ENCODE measurements around the gene SPEG. TPM values are rescaled to one million over a fixed set of nuclear protein-coding genes. Genes with fewer than 3 reads are reported as not detected.

Gene SPEG
- total RNA-seq, 1 donor from 2014 or later, result 5.6 TPM

GRCh38 chr2:219478916-219479315 is 44.3 kb downstream of the SPEG start:
- Histone ChIP-seq H3K4me1 (peaks cover 5% of the 10 kb centered on the region), H3K27ac (no peak overlapping the region), H3K79me2 (ENCODE audit: low read depth) (no peaks in the 10 kb centered on the region), H2AFZ (replicated peaks) (no peak overlapping the region), H3K9me3 (ENCODE audit: low read depth) (no peaks in the 10 kb centered on the region), H3F3A (ENCODE audit: low read depth) (no peaks in the 10 kb centered on the region), H3K27me3 (peaks cover 37% of the 10 kb centered on the region), H3K9ac (no peak overlapping the region), H3K36me3 (no peaks in the 10 kb centered on the region), H4K20me1 (ENCODE audit: low read depth) (peaks cover 14% of the 10 kb centered on the region), H3K4me3 (no peak overlapping the region), H3K4me2 (no peak overlapping the region)
- Mint-ChIP-seq H3K9me3 (no peaks in the 10 kb centered on the region), H3K27me3 (ENCODE audit: insufficient read depth, low read depth) (peaks cover 18% of the 10 kb centered on the region), H3K4me1 (peaks cover 30% of the 10 kb centered on the region), H3K27ac (no peak overlapping the region), H3K4me3 (no peak overlapping the region), H3K36me3 (peaks cover 3% of the 10 kb centered on the region)
- no peak for TF ChIP-seq EZH2 (IDR thresholded peaks at IDR 0.05)
- DNase-seq (ENCODE audit: low spot score), result no peak

GRCh38 chr2:219480004-219480403 is 45.4 kb downstream of the SPEG start:
- Histone ChIP-seq H3K36me3 (no peaks in the 10 kb centered on the region), H2AFZ (replicated peaks) (no peak overlapping the region), H3K79me2 (ENCODE audit: low read depth) (no peaks in the 10 kb centered on the region), H4K20me1 (ENCODE audit: low read depth) (peaks cover 25% of the 10 kb centered on the region), H3K9me3 (ENCODE audit: low read depth) (no peaks in the 10 kb centered on the region), H3F3A (ENCODE audit: low read depth) (no peaks in the 10 kb centered on the region), H3K4me3 (no peak overlapping the region), H3K27me3 (peaks cover 48% of the 10 kb centered on the region), H3K4me1 (peaks cover 15% of the 10 kb centered on the region), H3K27ac (no peak overlapping the region), H3K9ac (no peak overlapping the region), H3K4me2 (no peak overlapping the region)
- TF ChIP-seq EZH2 (IDR thresholded peaks at IDR 0.05) (no peak), EZH2phosphoT487 (IDR thresholded peaks at IDR 0.05) (no peak)
- TF ChIP-seq, protein P1, sequence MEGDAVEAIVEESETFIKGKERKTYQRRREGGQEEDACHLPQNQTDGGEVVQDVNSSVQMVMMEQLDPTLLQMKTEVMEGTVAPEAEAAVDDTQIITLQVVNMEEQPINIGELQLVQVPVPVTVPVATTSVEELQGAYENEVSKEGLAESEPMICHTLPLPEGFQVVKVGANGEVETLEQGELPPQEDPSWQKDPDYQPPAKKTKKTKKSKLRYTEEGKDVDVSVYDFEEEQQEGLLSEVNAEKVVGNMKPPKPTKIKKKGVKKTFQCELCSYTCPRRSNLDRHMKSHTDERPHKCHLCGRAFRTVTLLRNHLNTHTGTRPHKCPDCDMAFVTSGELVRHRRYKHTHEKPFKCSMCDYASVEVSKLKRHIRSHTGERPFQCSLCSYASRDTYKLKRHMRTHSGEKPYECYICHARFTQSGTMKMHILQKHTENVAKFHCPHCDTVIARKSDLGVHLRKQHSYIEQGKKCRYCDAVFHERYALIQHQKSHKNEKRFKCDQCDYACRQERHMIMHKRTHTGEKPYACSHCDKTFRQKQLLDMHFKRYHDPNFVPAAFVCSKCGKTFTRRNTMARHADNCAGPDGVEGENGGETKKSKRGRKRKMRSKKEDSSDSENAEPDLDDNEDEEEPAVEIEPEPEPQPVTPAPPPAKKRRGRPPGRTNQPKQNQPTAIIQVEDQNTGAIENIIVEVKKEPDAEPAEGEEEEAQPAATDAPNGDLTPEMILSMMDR (IDR thresholded peaks at IDR 0.05), result no peak
- peaks cover 25% of the 10 kb centered on the region for H3K27me3 Mint-ChIP-seq (ENCODE audit: insufficient read depth, low read depth)
- no peak for DNase-seq (ENCODE audit: low spot score)
- H3K36me3 Mint-ChIP-seq, result peaks cover 3% of the 10 kb centered on the region
- no peaks in the 10 kb centered on the region for H3K9me3 Mint-ChIP-seq
- peaks cover 31% of the 10 kb centered on the region for H3K4me1 Mint-ChIP-seq
- no peak overlapping the region for H3K4me3 Mint-ChIP-seq
- no peak overlapping the region for H3K27ac Mint-ChIP-seq

DNA sequence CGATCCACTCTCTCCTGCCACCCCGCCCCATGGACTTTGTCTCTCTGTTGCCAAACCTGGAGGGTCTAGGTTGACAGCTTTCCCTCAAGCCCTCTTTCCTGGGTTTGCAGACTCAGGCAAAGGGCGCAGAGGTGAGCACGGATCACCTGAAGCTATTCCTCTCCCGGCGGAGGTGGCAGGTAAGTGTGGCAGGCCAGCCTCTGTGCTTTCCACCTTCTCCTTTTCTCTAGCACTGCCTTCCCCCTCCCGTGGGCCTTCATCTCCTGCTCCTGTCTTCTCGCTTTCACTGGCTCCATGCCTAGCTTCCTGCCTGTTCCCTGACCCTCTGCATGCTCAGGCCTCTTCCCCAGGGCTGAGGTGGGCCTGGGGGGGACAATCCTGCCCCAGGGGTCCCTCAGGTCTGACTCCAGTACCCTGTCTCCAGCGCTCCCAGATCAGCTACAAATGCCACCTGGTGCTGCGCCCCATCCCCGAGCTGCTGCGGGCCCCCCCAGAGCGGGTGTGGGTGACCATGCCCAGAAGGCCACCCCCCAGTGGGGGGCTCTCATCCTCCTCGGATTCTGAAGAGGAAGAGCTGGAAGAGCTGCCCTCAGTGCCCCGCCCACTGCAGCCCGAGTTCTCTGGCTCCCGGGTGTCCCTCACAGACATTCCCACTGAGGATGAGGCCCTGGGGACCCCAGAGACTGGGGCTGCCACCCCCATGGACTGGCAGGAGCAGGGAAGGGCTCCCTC is 48.2 kb downstream of the SPEG start:
- H3K4me2 ChIP-seq, result no peak overlapping the region
- H3K4me3 ChIP-seq, result no peak overlapping the region
- Mint-ChIP-seq H3K27ac (no peak overlapping the region), H3K36me3 (peaks cover 3% of the 10 kb centered on the region), H3K27me3 (ENCODE audit: insufficient read depth, low read depth) (peaks cover 37% of the 10 kb centered on the region), H3K9me3 (no peaks in the 10 kb centered on the region), H3K4me1 (peaks cover 34% of the 10 kb centered on the region), H3K4me3 (peak overlapping the region; percentile 42)
- no peaks in the 10 kb centered on the region for H3K79me2 ChIP-seq (ENCODE audit: low read depth)
- peaks cover 18% of the 10 kb centered on the region for H3F3A ChIP-seq (ENCODE audit: low read depth)
- H3K4me1 ChIP-seq, result peaks cover 27% of the 10 kb centered on the region
- no peak overlapping the region for H2AFZ ChIP-seq (replicated peaks)
- no peak overlapping the region for H3K9ac ChIP-seq
- H4K20me1 ChIP-seq (ENCODE audit: low read depth), result peaks cover 41% of the 10 kb centered on the region
- no peaks in the 10 kb centered on the region for H3K9me3 ChIP-seq (ENCODE audit: low read depth)
- H3K36me3 ChIP-seq, result no peaks in the 10 kb centered on the region
- TF ChIP-seq EZH2phosphoT487 (IDR thresholded peaks at IDR 0.05) (no peak), EZH2 (IDR thresholded peaks at IDR 0.05) (no peak)
- TF ChIP-seq, protein P1 (IDR thresholded peaks at IDR 0.05), result no peak
- no peak overlapping the region for H3K27ac ChIP-seq
- peaks cover 76% of the 10 kb centered on the region for H3K27me3 ChIP-seq
- DNase-seq (ENCODE audit: low spot score), result no peak

Measured in neural progenitor cell (in vitro differentiated cells).